Urinary bladder (tissue), 4 donors: ENCODE data around the gene EPB41L3. TPM values are rescaled to one million over a fixed set of nuclear protein-coding genes. Genes with fewer than 3 reads are reported as not detected.
"Not testable (repeated sequence)": the region's sequence is repeated elsewhere in the genome, so short reads cannot be mapped to it uniquely, and the experiment has no call there.

Experiments used
- DNase-seq: peaks from one replicate; pipeline ENCODE4 v3.0.0-alpha.2; 2015; ENCODE audit errors: extremely low spot score
- H3K27ac ChIP-seq: one replicate; pipeline ENCODE4 v1.5.1; 2013; ENCODE audit warnings: low read depth, mild to moderate bottlenecking, moderate library complexity
- H3K36me3 ChIP-seq: one replicate; pipeline ENCODE4 v1.6.1; 2013; ENCODE audit warnings: mild to moderate bottlenecking, moderate library complexity; ENCODE audit not compliant: insufficient read depth
- H3K4me1 ChIP-seq: one replicate; pipeline ENCODE4 v1.6.1; 2013; ENCODE audit warnings: mild to moderate bottlenecking, moderate library complexity; ENCODE audit not compliant: insufficient read depth
- H3K4me3 ChIP-seq: one replicate; pipeline ENCODE4 v1.5.1; 2013; ENCODE audit warnings: low read depth, low read length
- WGBS: extraction: QIAGEN DNeasy Blood & Tissue Kit; methylation state at CpG from one replicate; pipeline ENCODE4 v1.1.7; 2013; 5-methylcytosine and 5-hydroxymethylcytosine counted together
- polyA plus RNA-seq: library from polyadenylated mRNA; stranded (reverse); fragments of 200-250 nt; gene quantifications from one replicate; pipeline ENCODE4 v1.2.3, GENCODE V29; 2013
- total RNA-seq: library from RNA; depleted of rRNA; stranded (reverse); fragments of >200 nt; gene quantifications from one replicate; pipeline ENCODE4 v1.2.3, GENCODE V29; 2014
- donor health status: healthy with polysubstance abuse.
- donor health status: healthy.

Gene EPB41L3
- total and polyA plus RNA-seq, 2 donors = 25.9 to 52.3 TPM

DNA sequence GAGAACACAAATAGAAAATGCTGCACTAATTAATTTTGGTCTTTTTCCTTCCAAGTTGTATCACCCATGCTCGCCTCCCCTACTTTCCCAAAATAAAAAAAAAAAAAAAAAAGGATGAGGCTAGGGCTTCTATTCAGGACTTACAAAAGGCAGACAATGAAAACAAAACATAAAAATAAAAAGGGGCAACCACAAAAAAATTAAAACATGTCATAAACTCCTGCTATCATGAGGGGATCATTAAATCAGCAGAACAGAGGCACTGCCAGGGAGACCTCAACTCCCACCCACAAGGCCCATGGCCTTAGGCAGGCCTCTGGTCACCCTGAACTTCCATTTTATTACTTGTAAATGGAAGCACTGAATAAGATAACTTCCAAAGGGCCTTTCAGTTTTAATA is 23.3 kb downstream of the EPB41L3 start:
- no peak overlapping the region for H3K4me3 ChIP-seq
- H3K4me1 ChIP-seq = no peaks in the 10 kb centered on the region
- no peak overlapping the region for H3K27ac ChIP-seq
- DNase-seq = no peak
- 73% methylated on average over 1 of the region's 1 CpG for WGBS
- no peaks in the 10 kb centered on the region for H3K36me3 ChIP-seq

DNA sequence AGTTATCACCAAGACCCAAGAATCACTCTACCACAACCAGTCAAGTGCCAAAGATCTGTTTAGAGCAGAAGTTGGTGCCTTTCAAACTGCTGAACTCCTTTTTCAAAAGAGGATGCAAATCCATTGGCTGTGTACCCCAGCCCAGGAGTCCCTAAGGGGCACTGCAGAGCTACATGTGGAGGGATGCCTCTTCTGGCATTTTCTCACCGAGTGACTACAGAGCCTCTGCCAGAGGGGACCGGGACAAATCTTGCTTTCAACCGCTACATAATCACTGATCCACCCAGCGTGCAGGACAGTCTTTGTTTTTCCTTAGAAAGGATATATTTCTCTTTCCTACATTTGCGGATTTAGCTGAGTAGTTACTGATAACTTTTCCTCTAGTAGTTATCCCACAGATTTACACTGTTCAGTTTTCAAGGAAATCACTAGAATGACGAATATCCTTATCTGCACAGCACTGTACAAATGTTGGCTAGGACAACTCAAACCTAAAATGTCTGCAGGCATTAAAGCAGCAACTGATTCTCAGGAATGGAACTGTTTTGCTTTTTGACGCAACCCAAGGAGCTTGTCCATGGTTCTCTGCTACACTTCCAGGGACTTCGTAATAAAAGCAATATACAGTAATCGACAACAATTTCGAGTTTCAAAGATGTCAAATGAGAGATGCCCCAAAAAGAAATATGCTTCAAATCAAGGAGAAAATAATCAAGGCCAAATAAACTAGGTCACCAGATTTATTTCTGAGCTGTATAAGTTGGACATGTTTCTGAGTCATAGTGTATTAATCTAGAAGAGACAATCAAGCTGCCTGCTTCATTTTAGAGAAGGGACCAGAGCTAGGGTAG is 24.1 kb downstream of the EPB41L3 start:
- 48% methylated on average over 10 of the region's 10 CpGs for WGBS

DNA sequence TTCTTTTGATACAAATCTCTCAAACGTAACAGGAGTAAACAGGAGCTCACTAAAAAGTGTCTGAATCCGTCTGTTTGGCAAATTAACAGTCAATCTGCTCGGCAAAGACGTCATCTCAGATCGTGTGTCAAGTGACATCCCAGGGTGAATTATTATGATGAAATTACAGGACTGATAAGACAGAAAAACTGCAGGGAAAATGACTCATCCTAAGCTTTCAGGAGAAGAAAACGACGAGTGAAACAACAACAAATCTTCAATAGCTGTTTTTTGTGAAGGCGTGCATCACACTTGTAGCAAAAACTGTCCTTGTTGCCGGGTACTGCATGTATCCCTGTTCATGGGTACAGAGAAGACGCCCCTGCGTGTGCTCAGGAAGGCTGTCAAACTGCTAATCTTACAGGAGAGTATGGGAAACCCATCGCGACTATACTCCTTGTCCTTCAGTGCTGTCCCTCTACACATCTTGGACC is 24.9 kb downstream of the EPB41L3 start:
- Histone ChIP-seq H3K27ac (no peak overlapping the region), H3K4me3 (no peak overlapping the region), H3K36me3 (no peaks in the 10 kb centered on the region), H3K4me1 (no peaks in the 10 kb centered on the region)
- DNase-seq = no peak
- 47% methylated on average over 13 of the region's 13 CpGs for WGBS

More for the DNA sequence above, 24.1 kb downstream of the EPB41L3 start:
- H3K27ac ChIP-seq = no peak overlapping the region
- DNase-seq = no peak
- no peaks in the 10 kb centered on the region for H3K36me3 ChIP-seq
- no peak overlapping the region for H3K4me3 ChIP-seq
- H3K4me1 ChIP-seq = no peaks in the 10 kb centered on the region

DNA sequence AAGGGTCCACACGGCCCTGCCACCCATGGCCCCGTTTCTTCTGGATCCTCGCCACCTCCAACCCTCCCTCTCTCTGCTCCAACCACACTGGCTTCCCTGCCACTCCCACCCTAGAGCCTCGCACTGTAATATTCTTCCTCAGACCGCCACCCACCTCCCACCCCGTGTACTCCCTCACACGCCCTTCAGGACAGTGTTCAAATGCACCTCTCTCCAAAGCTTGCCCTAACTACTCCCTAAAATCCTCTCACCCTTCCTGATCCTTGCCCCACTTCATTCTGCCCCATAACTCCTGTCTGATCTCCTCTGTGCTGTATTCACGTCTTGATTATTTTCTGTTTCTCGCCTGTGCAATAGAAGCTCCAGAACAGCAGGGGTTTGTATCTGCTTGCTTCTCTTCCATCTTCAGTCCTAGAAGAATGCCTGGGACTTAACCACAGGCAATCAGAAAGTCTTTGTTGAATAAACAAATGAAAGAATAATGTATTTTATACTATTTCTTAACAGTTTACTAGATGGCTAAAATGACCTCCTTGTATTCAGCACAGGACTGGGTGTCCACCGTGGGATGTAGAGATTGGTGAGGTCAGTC is 25.5 kb downstream of the EPB41L3 start:
- DNase-seq = no peak
- WGBS = 77% methylated on average over 10 of the region's 10 CpGs
- no peaks in the 10 kb centered on the region for H3K36me3 ChIP-seq
- H3K4me1 ChIP-seq = no peaks in the 10 kb centered on the region
- no peak overlapping the region for H3K27ac ChIP-seq
- no peak overlapping the region for H3K4me3 ChIP-seq

DNA sequence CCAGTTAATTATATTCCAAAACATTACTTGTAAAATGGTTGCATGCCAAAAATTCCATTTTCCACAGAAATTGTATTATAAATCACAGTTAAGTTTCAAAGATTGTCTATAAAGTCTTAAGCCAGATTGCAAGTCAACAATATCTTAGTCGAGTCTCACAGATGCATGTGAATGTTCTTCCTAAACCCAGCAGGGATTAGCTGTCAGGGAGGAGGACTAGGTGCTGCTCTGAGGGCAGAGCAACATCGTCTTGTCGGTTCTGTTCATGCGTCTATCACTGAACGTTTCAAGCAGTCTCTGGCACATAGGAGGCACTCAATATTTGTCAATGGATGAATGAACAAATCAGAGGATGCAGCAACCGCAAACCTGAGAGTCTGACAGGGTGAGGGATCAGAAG is 27.0 kb downstream of the EPB41L3 start:
- 59% methylated on average over 6 of the region's 6 CpGs for WGBS
- Histone ChIP-seq H3K4me1 (no peaks in the 10 kb centered on the region), H3K4me3 (no peak overlapping the region), H3K36me3 (no peaks in the 10 kb centered on the region), H3K27ac (no peak overlapping the region)
- DNase-seq = no peak

DNA sequence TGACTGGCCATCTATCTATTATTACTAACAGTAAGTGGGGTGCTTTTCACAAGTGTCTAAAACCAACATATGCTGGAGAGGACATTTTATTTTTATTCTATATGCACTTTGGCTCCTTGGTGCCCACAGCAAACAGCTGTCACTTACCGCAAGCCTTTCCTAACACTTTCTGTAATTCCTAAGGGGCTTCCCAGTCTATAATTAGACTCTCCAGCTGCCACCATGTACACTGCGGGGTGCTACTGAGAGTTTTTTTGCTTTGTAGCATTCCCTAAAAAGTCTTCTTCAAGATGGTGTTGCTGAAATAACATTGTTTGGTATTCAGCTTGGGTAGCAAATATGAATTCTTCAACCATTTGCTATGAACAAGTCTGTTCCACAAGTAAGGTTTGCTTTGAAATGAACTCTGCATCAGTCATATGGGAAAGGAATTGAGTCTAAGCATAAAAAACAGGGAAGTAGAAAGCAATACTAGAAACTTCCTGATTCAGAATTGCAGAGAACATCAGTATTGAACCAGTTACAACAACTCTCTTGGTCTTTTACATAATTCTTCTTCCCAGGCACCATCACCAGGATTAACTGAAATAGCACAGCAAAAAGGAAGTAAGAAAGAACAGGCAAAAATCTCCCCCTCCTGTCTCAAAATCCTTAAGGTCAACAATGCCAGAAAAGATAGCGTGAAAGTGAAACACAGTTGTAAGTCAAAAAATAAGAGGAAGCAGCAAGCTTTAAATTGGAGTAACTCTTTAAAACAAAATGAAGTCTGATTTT is 28.6 kb downstream of the EPB41L3 start:
- Histone ChIP-seq H3K27ac (no peak overlapping the region), H3K4me1 (no peaks in the 10 kb centered on the region), H3K4me3 (no peak overlapping the region), H3K36me3 (no peaks in the 10 kb centered on the region)
- DNase-seq = no peak
- WGBS = 63% methylated on average over 3 of the region's 3 CpGs

DNA sequence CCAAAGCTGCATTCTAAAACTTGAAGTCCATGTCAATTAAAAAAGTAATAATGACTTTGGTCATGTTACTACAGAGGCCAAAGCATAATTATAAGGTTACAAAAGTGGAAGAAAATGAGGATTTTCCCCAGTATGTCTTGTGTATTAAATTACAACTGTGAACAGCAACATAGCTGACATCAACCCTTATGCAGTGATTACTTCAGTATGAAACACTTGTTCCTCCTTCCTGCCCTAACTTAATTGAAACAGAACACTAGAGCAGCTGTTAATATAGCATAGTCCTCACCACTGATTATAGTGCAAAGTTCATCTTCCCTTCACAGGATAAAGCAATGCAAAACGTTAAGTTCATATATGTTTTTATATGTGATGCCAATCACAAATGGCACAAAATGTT is 29.9 kb downstream of the EPB41L3 start:
- WGBS = 44% methylated on average over 1 of the region's 1 CpG
- DNase-seq = no peak
- no peaks in the 10 kb centered on the region for H3K36me3 ChIP-seq
- H3K4me1 ChIP-seq = no peaks in the 10 kb centered on the region
- H3K27ac ChIP-seq = no peak overlapping the region
- H3K4me3 ChIP-seq = no peak overlapping the region

DNA sequence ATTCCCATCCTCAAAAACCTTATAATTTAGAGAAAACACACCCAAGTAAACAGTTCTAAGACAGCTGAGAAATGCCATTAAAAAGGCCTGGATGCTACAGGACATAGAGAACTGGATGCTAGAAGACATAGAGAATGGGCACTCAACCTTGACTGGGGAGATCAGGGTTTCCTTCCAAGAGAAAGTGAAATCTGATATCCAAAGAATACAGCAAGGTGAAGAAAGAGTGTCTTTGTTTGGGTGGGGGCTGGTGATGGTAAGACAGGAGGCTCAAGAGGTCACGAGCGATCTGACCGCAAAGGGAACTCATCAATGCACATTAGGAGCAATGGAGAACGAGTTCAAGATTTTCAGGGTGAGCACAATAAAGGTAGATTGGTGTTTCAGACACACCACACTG is 31.6 kb downstream of the EPB41L3 start:
- 91% methylated on average over 4 of the region's 4 CpGs for WGBS
- Histone ChIP-seq H3K4me3 (no peak overlapping the region), H3K36me3 (no peaks in the 10 kb centered on the region), H3K27ac (no peak overlapping the region), H3K4me1 (no peaks in the 10 kb centered on the region)
- DNase-seq = no peak

DNA sequence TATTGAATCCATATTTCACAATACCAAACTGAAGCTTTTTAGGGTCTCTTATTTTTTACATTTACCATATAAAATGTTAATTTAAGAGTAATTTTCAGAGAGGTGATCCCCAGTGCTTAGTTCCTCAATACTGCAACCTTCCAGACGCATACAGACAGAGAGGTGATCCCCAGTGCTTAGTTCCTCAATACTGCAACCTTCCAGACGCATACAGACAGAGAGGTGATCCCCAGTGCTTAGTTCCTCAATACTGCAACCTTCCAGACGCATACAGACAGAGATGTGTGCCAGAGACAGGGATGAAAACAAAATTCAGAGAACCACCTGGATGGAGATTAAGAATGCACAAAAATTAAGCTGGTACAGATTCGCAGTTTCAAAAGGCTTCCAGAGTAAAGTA is 32.3 kb downstream of the EPB41L3 start:
- not testable (repeated sequence) for H3K36me3 ChIP-seq, H3K4me1 ChIP-seq, DNase-seq, H3K27ac ChIP-seq, H3K4me3 ChIP-seq
- WGBS = 87% methylated on average over 4 of the region's 4 CpGs

DNA sequence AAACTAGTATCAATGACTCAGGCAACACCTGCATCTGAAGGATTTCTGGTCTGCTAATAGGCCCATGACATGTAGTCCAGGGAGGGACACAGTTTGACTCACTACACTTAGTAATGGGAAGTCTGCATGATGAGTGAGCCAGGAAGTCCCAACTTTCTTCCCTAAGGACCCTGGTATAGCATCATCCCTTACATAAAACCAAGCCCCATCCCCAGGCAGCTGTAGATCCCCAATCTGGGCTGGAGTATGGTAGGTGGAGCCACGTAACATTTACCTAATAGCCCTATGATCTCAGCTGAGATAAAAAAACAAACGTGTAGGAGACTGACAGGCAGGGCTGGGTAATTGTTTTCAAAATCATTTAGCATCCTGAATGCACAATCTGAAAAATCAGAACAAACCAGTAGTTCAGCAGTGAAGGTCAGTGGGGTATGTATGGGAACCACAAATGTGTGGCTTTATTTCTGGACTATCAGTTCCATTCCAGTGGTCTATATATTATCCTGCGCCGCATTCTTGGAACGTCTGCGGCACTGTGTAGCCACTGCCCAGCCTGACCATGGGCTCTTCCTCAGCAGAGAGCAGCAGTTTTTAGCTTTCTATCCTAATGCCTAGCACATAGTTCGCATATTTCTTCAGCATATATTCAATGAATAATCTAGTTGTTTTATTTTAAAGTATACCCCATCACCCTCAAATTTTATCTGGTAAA is 33.5 kb downstream of the EPB41L3 start:
- Histone ChIP-seq H3K27ac (no peak overlapping the region), H3K4me3 (no peak overlapping the region), H3K36me3 (no peaks in the 10 kb centered on the region), H3K4me1 (no peaks in the 10 kb centered on the region)
- WGBS = 71% methylated on average over 7 of the region's 7 CpGs
- DNase-seq = no peak

DNA sequence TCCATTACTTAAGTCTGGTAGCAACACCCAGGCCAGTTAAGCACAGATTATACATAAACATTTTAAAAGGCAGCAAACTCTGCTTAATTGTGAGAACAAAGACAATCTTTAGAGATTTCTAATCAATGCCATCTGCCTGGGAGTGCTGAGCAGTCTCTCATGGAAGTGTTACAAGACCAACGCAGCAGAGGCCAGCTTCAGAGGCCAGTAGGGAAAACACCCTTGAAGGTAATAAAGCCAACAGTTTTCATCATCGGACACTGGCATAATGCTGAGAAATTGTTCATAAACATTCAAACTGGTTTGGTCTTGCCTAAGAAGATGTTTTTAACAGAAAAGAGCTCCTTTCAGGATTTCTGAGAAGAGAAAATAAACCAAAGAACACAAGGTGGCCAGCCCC is 35.0 kb downstream of the EPB41L3 start:
- Histone ChIP-seq H3K36me3 (no peaks in the 10 kb centered on the region), H3K27ac (no peak overlapping the region), H3K4me1 (no peaks in the 10 kb centered on the region), H3K4me3 (no peak overlapping the region)
- WGBS = 73% methylated on average over 2 of the region's 2 CpGs
- no peak for DNase-seq

DNA sequence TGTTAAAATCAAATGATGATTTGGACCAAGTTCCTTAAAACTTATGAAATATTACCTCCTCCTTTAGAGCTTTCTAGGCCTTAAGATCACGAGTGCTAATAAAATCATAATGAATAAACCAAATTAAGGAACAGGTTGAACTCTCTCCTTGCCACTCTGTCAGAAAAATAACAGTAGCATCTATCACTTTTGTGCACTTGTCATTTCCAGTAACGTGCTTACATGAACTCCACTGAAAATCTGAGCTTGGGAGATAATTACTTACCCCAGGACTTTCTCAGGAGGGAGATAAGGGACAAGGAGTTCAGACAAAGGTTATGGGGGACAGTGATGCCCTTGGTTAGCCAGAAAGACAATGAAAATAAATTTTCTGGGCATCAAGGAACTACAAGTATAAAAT is 36.0 kb downstream of the EPB41L3 start:
- H3K36me3 ChIP-seq = no peaks in the 10 kb centered on the region
- WGBS = 45% methylated on average over 2 of the region's 2 CpGs
- no peak overlapping the region for H3K27ac ChIP-seq
- H3K4me1 ChIP-seq = no peaks in the 10 kb centered on the region
- DNase-seq = no peak
- H3K4me3 ChIP-seq = no peak overlapping the region

DNA sequence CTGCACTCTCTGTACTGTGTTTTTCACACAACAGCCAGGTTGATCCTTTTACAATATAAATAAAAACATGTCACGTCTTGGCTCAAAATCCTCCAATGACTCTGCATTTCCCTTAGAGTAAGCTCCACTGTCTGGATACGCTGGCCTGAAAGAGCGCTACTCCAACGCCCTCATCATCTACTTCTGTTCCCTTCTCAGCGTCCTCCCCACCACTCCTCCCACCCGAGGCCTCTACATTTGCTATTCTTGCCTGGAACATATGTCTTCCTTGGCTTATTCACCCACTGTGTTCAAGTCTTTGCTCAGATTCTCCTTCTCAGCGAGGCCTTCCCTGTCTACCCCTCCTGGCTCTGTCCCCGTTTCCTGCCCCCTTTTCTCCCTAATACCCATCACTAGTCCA is 37.6 kb downstream of the EPB41L3 start:
- Histone ChIP-seq H3K27ac (no peak overlapping the region), H3K4me3 (no peak overlapping the region), H3K4me1 (no peaks in the 10 kb centered on the region), H3K36me3 (no peaks in the 10 kb centered on the region)
- DNase-seq = no peak
- 93% methylated on average over 8 of the region's 8 CpGs for WGBS
